GM21619 (cell line): ENCODE measurements around the gene RCSD1.
A peak's percentile ranks its signal among the peaks of the same experiment; 100 is the strongest.

Source experiments
- ATAC-seq: cut with Tn5 transposase; IDR thresholded peaks from one replicate; pipeline ENCODE4 v1.9.1; 2021; ENCODE audit not compliant: unreplicated experiment

Gene RCSD1

DNA sequence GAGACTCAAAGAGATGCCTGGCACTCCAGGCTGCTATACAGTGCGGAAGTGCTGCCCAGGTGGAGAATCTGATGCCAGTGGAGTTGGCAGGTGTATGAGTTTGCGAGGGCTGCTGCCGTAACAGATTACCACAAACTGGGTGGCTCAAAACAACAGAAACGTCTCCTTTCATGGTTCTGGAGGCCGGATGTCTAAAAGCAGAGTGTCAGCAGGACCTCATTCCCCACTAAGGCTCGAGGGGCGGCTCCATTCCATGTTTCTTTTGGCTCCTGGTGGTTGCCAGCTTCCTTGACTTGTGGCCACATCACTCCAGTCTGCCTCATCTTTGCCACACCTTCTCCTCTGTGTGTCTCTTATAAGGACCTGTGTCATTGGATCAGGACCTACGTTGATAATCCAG is 10.0 kb downstream of the RCSD1 start:
- ATAC-seq, result no peak

DNA sequence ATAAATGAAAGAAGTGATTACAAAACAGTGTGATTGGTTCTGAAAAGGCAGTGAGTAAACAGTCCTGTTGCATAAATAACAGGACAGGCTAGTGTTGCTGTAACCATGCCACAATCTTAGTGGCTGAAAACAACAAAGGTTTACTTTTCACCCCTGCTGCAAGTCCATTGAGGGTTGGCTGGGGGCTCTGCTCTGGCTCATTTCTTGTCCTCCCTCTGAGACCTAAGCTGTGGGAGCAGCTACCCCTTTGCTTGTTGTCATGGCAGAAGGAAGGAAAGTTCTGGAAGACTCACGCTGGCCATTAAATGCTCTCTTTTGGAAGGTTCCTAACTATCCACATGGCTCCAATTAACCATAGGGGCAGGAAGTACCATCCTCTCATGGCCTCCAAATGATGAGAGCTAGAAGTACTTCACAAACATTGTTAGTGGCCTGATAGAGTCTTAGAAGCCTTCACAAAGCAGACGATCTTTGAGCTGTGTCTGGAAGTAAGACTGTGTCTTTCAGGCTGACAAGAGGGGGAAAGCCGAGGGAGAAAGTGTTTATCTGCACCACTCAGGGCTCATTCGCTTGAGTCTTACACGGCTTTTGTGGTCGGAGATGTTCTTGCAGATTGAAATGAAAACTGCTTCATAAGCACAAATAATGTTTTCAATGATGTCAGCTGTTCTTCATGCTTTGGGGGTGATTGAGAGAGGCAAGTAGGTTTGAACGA is 11.9 kb downstream of the RCSD1 start:
- ATAC-seq, result no peak

DNA sequence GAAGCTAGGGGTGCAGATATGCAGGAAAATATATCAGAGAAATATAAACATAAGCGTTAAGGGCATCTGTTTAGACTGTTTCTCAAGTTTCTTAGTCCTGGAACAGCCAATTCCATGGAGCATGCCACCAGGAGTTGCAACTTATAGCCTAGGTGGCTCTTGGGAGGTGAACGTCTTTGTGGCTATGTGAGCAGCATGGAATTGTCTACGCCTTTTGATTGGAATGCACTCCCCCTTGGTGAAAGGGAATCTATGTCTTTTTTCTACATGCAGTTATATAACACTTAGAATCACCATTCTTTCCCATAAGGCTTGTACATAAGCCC is 12.4 kb downstream of the RCSD1 start:
- ATAC-seq, result no peak

DNA sequence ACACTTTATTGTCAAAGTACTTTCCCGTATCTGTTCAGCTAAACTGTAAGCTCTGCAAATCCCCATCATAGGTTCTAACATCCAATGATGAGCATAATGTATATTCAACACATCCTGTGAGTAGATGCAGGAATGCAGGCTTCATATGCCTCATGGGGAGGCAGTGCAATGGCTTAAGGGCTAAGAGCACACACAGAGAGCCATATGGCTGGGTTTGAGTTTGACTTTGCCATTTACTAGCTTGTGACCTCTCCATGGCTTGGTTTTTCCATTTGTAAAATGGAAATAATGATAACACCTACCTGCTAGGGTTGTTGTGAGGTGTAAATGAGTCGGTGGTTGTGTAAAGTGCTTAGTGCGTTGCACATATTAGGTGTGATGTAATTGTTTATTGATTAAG is 13.4 kb downstream of the RCSD1 start:
- no peak for ATAC-seq

DNA sequence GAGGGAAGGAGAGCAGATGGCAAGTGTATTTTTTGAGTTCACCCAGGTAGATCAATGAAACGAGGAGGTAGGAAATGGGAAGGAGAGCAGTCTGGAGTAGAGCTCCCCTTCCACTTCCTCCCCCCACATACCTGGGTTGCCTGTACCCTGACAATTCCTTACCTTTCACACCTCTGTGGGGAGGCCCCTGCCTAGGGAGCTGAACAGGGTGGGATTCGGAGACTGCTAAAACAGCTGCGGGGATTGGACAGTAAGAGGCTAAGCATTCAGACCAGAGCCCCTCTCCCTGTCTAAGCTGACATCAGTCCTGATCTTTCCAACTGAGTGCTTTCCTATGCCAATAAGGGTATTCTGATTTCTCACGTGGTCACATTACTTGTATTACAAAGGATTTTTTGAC is 14.5 kb downstream of the RCSD1 start:
- no peak for ATAC-seq

DNA sequence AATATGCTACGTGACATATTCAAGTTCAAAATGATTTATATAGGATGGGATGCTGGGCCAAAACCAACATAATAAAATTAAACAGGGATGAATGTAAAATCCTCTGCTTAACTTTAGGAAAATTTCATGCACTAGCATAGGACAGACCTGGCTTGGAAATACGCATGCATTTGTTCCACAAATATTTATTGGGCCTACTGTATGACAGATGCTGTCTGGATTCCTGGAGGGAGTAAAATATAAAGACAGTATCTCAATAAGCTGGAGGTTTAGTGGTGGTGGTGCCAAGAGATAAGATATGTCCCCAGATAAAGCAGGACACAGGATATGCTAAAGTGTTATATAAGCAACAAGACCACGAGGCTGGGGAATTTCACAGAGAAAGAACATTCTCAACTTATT is 15.1 kb downstream of the RCSD1 start:
- ATAC-seq, result no peak

DNA sequence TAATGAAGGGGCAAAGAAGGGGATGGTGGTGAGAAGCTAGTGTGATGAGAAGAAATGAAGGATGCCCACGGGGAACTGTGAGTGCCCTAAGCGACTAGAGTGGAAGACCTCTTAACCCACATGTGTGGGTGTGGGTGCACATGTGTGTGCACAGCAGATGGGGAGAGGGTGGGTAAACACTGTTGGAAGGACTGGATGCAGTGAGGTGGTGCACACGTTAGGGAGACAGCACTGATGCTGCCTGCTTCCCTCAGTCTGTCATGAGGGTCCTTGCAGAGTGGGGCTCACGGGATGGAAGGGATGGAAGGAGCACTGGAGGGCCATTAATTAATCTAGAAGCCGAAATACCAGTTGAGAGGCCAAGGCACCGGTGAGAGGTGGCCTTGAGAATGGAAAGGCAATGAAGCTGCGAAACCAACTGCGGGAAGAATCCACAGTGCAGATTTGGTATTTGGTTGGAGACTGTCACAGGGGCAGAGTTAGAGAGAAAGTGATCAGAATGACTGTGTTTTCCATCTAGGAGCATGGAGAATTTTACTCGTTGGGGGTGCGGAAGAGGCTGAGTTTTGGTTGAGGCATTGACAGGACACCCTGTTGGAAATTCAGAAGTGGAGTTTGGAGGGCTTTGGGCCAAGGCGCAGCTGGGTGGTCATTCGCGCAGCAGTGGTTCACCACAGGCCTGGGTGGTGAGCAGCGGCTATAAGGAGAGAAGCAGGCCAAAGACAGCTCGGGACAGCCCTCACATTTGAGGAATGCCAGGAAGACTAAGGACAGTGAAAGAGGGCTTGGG is 15.8 kb downstream of the RCSD1 start:
- ATAC-seq, result no peak

DNA sequence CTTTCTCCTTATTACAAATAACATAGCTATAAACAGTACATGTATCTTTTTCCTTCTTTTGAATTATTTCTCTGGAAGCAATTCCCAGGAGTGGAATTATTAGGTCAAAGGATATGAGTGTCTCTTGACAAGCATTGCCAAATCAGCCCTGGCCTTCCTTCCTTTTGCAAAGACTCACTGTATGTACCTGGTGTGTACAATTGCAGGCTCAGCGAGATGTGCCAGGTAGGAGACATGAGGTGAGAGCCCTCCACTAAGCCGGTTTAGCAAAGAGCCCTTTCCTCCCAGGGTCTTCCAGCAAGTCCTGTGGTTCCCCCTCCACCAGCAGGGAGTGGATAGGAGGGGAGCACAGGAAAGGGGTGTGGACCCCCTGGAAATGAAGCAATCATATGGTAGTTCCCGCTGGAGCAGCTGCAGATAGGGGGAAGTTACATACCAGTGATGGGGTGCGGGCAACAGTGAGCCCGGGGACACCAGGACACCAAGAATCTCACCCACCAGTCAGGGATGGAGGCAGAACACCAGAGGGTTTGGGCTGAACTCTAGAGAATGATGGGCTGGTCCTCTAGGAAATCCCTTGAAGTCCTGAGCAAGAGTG is 18.3 kb downstream of the RCSD1 start:
- ATAC-seq, result no peak

DNA sequence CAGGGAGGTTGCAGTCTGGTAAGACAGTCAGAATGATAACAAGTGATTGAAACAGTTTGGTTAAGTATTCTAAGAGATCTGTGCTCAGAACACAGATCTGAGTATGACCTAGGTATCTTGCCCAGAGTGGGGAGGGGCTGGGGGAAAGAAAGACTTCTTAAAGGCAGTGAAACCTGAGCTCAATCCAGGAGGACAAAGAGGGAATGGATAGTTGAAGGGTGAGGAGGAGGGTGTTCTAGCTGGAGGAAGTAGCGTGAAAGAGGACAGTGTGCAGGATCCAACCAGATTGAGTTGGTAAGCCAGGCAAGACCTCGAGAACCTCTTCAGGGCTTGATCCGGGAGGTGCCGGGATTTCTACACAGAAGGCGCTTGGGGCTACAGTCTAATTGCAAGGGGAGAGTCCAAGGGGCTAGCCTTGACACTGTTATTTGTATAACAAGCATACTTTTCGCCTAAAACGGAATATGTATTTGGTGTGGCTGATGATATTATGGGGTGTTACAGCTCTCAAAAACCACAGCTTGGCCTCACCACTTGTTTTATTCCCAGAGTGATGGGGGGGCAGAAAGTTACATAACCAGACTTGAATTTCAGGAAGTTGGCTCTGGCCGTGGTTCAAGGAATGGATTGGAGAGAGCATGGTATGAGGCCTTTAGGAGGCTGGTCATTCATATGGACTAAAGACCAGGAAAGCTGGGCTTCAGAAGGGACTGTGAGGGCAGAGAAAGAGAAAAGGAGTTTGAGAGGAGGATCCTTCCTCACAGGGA is 19.1 kb downstream of the RCSD1 start:
- ATAC-seq, result no peak

DNA sequence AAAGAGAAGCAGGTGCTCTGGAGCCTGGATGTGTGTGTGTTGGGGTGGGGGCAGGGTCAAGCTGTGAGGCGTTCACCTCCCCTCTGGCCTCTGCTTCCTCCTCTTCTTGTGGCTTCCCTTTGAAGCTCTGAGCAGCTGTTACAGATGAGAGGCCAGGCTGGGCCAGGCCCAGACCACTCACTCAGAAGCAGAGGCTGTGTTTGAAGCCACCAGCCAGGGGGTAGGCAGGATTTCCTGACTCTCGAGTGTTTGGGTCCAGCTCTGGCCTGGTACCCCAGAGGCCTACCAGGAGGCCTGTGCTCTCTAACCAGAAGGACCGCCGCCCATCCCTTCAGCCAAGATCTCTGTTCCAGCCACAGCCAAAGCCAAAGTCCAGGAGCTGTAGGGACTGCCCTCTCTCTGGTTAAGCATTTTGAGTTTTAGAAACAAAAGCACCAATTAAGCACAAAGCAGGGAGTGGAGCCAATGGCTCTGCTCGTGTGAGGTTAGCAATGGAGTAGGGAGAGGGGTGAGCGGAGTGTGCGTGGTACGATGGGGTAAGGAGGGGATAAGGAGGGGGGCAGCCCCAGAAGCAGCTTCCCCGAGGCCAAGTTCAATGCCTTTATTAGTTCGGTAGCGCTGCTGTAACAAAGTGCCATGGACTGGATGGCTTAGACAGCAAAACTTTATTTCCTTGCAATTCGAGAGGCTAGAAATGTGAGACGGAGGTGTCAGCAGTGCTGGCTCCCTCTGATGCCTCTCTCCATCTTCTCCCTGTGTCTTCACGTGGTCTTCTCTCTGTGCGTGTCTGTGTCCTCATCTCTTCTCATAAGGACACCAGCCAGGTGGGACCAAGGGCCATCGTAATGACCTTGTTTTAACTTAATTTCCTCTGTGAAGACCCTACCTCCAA is 20.5 kb downstream of the RCSD1 start:
- peak; percentile 79 for ATAC-seq

DNA sequence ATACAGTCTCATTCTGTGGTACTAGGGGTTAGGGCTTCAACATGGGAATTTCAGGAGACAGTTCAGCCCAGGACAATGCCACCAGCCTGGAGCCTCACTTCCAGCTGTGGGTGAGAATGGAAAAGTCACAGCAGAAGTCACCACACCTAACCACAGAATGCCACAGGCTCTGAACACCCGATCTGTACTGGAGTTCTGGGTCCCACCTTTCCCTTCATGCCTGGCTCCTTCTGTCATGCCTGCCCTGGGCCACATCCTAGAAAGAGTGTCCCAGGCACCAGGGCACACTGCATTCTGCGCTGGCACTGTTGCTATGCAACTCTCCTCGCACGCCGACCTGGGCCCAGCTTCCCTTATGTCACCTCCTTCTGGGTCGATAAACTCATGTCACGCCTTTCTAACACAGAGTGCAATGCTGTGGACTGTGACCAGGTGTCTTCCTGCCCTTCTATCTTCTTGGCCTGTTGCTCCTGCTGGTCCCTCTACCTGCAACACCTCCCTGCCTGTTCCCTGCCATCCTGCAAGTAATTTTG is 21.2 kb downstream of the RCSD1 start:
- no peak for ATAC-seq

DNA sequence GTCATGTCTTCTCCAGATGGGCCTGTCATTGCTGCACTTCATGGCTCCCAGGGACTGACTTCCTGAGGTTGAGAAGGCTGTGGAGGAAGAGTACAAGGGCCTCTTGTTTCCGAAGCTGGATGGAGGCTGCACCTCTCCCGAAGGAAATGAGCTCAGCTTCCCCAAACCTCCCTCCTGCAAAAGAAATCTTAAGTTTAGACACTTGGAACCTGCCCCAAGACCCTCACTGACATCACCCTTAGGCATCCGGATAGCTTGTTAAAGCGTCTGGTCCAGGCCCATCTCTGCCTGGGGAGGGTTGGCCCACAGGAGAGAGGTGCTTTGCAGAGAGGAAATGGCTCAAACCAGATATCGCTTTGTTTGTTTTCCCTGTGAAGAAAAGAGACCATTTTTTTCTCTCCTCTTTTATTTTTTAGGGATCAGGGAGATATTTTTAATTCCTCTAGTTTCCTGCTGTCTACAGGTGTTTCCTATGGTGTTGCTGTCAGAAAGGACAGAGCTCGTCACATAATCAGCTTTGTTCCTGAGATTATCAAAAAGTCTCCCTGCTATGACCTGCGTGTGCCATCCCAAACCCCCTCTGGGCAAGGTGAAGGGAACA is 25.0 kb downstream of the RCSD1 start:
- ATAC-seq, result no peak

DNA sequence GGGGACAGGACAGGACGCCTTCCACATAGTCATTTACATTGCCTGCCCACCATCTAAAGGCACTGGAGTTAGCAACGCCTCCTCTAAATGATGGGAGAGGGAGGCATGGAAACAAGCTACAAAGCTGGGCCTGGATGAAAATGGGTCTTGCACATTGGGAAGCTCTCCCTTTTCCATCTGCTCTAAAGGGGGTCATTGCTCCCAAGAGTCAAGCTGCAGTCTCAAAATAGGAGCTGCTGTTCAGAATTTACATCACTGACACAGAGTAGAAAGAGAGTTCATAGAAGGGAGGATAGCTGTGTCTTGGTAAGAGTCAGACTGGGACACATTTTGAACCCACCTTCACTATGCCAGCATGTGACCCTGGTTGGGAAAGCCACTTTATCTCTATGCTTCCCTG is 26.6 kb downstream of the RCSD1 start:
- ATAC-seq, result no peak

DNA sequence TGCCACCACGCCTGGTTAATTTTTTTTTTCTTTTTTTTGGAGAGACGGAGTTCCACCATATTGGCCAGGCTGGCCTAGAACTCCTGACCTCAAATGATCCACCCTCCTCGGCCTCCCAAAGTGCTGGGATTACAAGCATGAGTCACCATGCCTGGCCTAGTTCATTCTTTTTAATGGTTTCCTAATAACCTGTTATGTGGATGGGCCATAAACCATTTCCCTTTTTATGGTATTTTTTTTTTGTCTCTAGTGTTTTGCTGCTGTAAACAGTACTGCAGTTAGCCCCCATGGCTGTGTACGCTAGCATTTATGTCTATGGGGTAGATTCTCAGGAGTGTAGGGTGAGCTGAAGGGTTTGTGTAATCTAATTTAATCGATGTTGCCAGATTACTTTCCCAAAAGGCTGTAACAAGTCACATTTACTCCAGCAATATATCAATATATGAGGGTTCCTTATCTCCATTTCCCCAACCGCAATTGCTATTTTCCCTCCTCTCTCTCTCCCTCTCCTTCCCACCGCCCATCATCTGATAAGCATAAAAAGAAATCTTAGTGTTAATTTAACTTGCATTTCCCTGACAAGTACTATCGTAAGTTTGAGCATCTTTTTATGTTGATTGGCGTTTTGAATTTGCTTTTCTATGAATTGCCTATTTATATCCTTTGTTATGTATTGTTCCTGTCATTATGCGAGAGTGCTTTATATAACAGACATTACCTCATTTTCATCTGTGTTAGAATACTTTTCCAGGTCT is 28.7 kb downstream of the RCSD1 start:
- ATAC-seq, result no peak

DNA sequence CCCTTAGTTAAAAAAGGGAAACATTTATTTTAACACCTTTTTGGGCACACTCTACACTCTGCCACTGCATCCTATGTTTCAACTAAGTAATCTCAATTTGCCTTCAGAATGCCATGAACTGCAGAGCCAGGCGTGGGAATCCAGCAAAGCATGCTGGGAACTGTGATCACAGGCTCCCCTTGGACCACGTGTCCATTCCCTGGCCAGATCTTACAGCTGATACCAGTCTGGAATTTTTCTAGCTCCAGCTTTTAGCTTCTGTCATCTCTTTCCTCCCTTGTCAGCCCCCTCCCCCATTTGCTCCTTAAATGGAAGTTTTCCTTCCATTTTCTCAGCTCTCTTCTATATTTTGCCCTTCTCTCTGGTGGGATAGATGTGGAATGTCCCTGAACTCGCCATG is 29.4 kb downstream of the RCSD1 start:
- ATAC-seq, result no peak

DNA sequence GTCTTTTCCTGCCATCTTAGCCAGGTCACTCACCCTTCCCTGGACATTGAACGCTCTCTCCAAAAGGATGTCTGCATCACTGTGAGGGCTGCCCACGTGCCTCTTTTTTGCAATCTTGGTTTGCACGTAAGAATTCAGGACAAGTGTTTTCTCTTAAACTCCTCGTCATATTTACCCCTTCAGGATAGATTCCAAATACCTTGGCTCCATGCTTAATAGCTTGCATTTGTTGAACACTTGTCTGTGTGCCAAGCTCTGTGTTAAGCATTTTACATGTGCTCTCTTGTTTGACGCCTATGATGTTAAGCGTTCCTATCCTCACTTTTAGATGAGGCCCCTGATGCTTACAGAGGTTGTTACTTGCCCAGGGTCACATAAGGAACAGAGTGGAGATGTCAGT is 29.8 kb downstream of the RCSD1 start:
- no peak for ATAC-seq

DNA sequence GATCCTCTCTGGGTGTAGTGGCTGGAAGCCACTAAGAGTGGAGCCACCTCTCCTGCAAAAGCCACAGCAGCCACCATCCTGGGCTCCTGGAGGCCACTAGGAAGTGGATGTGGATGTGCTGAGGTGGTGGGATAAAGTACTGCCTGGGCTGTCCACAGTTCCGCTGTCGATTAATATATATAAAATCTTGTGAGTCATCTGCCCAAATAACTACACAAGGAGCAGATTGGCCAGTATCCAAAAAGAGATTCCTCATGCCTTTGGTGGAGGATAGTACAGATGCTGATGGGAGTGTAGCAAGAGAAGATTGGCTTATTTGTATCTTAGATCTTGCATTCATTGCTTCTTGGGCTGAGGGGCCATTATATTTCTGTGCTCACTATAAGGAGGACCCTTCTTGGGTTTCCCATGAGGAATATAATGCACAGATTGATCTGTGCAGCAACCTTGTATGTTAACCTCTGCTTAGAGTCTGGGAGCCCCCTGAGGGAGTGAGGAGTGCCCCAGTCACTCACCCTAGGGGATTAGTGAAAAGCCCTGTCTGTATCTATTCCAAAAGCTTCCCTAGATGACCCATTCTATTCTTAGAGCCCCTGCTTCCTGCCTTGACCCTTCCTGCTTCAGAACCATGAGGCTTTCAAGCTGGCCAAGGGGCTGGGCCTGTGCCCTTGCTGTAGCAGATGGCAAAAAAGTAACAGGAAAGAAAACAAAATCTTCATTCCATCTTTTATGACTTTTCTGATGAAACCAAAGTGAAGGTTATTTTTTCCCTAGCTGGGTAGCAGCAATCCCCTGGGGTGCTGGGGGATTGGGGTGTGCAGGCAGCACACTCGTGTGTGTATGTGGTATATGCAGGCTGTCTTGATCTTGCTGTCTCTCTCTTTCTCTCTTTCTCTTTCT is 31.7 kb downstream of the RCSD1 start:
- ATAC-seq, result no peak
